ENCODE results near the gene FSTL5. TPM values are rescaled to one million over a fixed set of nuclear protein-coding genes. Genes with fewer than 3 reads are reported as not detected.

Gene FSTL5
- polyA plus RNA-seq, 3 donors = not detected

DNA sequence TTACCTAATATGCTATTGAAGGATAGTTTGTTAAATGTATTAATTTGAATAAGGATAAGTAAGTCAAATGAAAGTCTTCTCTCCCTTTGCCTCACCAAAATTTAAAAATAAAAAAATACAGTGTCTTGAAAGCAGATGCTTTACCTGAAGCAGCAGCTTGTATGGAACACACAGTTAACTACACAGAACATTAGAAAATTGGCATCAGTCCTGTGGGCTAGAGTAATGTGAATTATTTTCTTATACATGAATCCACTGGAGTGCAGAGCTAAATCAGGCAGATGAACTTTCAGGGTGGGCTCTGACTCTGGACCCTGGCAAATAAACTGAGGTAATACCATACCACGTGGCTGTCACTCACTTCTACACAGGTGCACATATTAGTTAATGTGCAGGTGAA lies 348.0 kb downstream of the FSTL5 start:
- Mint-ChIP-seq H3K27ac (no peak overlapping the region), H3K27me3 (ENCODE audit: low read depth in 3 of 3) (peaks cover 0 to 1% (median 0%) of the 10 kb centered on the region in 3 donors), H3K4me3 (no peak overlapping the region), H3K9me3 (peaks cover 0 to 7% (median 2%) of the 10 kb centered on the region in 7 donors), H3K4me1 (no peaks in the 10 kb centered on the region), H3K36me3 (no peaks in the 10 kb centered on the region)
- intact Hi-C loops (cut with micrococcal nuclease) = no loop called here
- H2AFZ ChIP-seq (ENCODE audit: insufficient read depth, low read depth, low read length, poor library complexity, severe bottlenecking) = no peak overlapping the region
- H3K4me3 ChIP-seq (replicated peaks in 1 of 3; ENCODE audit: low read depth in 2 of 3, low read length in 3 of 3) = no peak overlapping the region
- TF ChIP-seq, protein P1, sequence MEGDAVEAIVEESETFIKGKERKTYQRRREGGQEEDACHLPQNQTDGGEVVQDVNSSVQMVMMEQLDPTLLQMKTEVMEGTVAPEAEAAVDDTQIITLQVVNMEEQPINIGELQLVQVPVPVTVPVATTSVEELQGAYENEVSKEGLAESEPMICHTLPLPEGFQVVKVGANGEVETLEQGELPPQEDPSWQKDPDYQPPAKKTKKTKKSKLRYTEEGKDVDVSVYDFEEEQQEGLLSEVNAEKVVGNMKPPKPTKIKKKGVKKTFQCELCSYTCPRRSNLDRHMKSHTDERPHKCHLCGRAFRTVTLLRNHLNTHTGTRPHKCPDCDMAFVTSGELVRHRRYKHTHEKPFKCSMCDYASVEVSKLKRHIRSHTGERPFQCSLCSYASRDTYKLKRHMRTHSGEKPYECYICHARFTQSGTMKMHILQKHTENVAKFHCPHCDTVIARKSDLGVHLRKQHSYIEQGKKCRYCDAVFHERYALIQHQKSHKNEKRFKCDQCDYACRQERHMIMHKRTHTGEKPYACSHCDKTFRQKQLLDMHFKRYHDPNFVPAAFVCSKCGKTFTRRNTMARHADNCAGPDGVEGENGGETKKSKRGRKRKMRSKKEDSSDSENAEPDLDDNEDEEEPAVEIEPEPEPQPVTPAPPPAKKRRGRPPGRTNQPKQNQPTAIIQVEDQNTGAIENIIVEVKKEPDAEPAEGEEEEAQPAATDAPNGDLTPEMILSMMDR (IDR thresholded peaks at IDR 0.05) = no peak
- no peak overlapping the region for H3K27ac ChIP-seq (ENCODE audit: low read depth in 1 of 2, low read length in 2 of 2)
- peaks cover 0 to 6% of the 10 kb centered on the region in 2 donors for H3K9me3 ChIP-seq (replicated peaks in 1 of 2; ENCODE audit: control insufficient read depth in 1 of 2, insufficient read depth in 1 of 2, low read length in 2 of 2)
- H3K4me1 ChIP-seq (ENCODE audit: control insufficient read depth in 1 of 2, insufficient read depth in 2 of 2, low read length in 2 of 2) = no peaks in the 10 kb centered on the region
- DNase-seq = no peak
- H3K79me2 ChIP-seq (ENCODE audit: insufficient read depth, low read length) = no peaks in the 10 kb centered on the region
- H3K27me3 ChIP-seq (ENCODE audit: control insufficient read depth in 2 of 2, insufficient read depth in 2 of 2, low read length in 2 of 2) = no peaks in the 10 kb centered on the region
- no peak overlapping the region for H3K4me2 ChIP-seq (replicated peaks; ENCODE audit: extremely low read depth, low read length, poor library complexity, severe bottlenecking)
- no peaks in the 10 kb centered on the region for H4K20me1 ChIP-seq (ENCODE audit: insufficient read depth, low read length)
- no peak overlapping the region for H3K9ac ChIP-seq (ENCODE audit: insufficient read depth, low read length, poor library complexity, severe bottlenecking)
- WGBS (ENCODE audit: insufficient coverage) = no CpG with 5 or more reads among the region's 1 CpG
- no peaks in the 10 kb centered on the region for H3K36me3 ChIP-seq (replicated peaks in 1 of 2; ENCODE audit: control insufficient read depth in 1 of 2, insufficient read depth in 2 of 2, low read length in 2 of 2)

DNA sequence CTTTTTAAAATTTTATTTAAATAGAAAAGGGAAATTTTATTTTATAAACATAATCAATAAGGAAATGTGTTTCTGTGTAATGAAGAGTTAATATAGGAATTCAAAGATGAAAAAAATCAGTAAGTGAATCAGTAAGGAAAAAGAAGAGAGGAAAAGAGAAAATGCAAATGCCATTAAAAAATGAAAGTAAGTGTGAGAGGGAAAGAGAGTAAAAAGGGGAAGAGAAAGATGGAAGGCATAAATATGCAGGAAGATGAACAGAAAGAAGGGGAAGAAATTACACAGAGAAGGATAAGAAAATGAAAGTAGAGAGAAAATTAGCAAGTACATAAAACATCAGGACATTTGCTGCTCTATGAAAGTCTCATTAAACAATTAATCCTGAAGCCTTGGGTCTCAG lies 349.9 kb downstream of the FSTL5 start:
- TF ChIP-seq, protein P1 (IDR thresholded peaks at IDR 0.05) = no peak
- H4K20me1 ChIP-seq (ENCODE audit: insufficient read depth, low read length) = no peaks in the 10 kb centered on the region
- H3K9ac ChIP-seq (ENCODE audit: insufficient read depth, low read length, poor library complexity, severe bottlenecking) = no peak overlapping the region
- no peak overlapping the region for H3K4me3 ChIP-seq (replicated peaks in 1 of 3; ENCODE audit: low read depth in 2 of 3, low read length in 3 of 3)
- no peak overlapping the region for H2AFZ ChIP-seq (ENCODE audit: insufficient read depth, low read depth, low read length, poor library complexity, severe bottlenecking)
- Mint-ChIP-seq H3K27ac (no peak overlapping the region), H3K36me3 (no peaks in the 10 kb centered on the region), H3K27me3 (ENCODE audit: low read depth in 3 of 3) (peaks cover 0 to 1% (median 0%) of the 10 kb centered on the region in 3 donors), H3K4me1 (no peaks in the 10 kb centered on the region), H3K9me3 (peaks cover 0 to 8% (median 4%) of the 10 kb centered on the region in 7 donors), H3K4me3 (no peak overlapping the region)
- H3K79me2 ChIP-seq (ENCODE audit: insufficient read depth, low read length) = no peaks in the 10 kb centered on the region
- H3K36me3 ChIP-seq (replicated peaks in 1 of 2; ENCODE audit: control insufficient read depth in 1 of 2, insufficient read depth in 2 of 2, low read length in 2 of 2) = no peaks in the 10 kb centered on the region
- no peaks in the 10 kb centered on the region for H3K4me1 ChIP-seq (ENCODE audit: control insufficient read depth in 1 of 2, insufficient read depth in 2 of 2, low read length in 2 of 2)
- H3K9me3 ChIP-seq (replicated peaks in 1 of 2; ENCODE audit: control insufficient read depth in 1 of 2, insufficient read depth in 1 of 2, low read length in 2 of 2) = peaks cover 0 to 8% of the 10 kb centered on the region in 2 donors
- no peak for DNase-seq
- no peaks in the 10 kb centered on the region for H3K27me3 ChIP-seq (ENCODE audit: control insufficient read depth in 2 of 2, insufficient read depth in 2 of 2, low read length in 2 of 2)
- no peak overlapping the region for H3K4me2 ChIP-seq (replicated peaks; ENCODE audit: extremely low read depth, low read length, poor library complexity, severe bottlenecking)
- H3K27ac ChIP-seq (ENCODE audit: low read depth in 1 of 2, low read length in 2 of 2) = no peak overlapping the region
- intact Hi-C loops (cut with micrococcal nuclease) = no loop called here
